HG03280 (cell line): ENCODE measurements around the gene DCBLD1.

Source experiments
- ATAC-seq: cut with Tn5 transposase; IDR thresholded peaks from one replicate; pipeline ENCODE4 v1.9.1; 2021; ENCODE audit warnings: mild to moderate bottlenecking, moderate library complexity; ENCODE audit not compliant: unreplicated experiment

Gene DCBLD1

GRCh38 chr6:117469791-117470190, 12.7 kb upstream of the DCBLD1 start:
- ATAC-seq = no peak

GRCh38 chr6:117472667-117473066, 9.8 kb upstream of the DCBLD1 start:
- ATAC-seq = no peak

GRCh38 chr6:117473401-117473800, 9.1 kb upstream of the DCBLD1 start:
- ATAC-seq = no peak

- peak; percentile 56 for ATAC-seq
Measured at GRCh38 chr6:117477988-117478852, 4.3 kb upstream of the DCBLD1 start.

- no peak for ATAC-seq
Measured at GRCh38 chr6:117478853-117479231, 3.6 kb upstream of the DCBLD1 start.

- ATAC-seq = no peak
Measured at GRCh38 chr6:117480651-117481050, 1.8 kb upstream of the DCBLD1 start.

GRCh38 chr6:117481278-117481925, 1.1 kb upstream of the DCBLD1 start:
- ATAC-seq = no peak

- ATAC-seq = no peak
Measured at GRCh38 chr6:117481926-117482239, 591 bp upstream of the DCBLD1 start.

- no peak for ATAC-seq
Measured at GRCh38 chr6:117483004-117483644, 650 bp downstream of the DCBLD1 start.

GRCh38 chr6:117483645-117484016, 1.2 kb downstream of the DCBLD1 start:
- no peak for ATAC-seq

- ATAC-seq = no peak
Measured at GRCh38 chr6:117484052-117484646, 1.7 kb downstream of the DCBLD1 start.

GRCh38 chr6:117485433-117485832, 3.0 kb downstream of the DCBLD1 start:
- no peak for ATAC-seq

GRCh38 chr6:117487821-117488220, 5.3 kb downstream of the DCBLD1 start:
- no peak for ATAC-seq

GRCh38 chr6:117489003-117489402, 6.5 kb downstream of the DCBLD1 start:
- ATAC-seq = no peak

GRCh38 chr6:117491916-117492315, 9.4 kb downstream of the DCBLD1 start:
- no peak for ATAC-seq

- ATAC-seq = no peak
Measured at GRCh38 chr6:117493470-117493869, 11.0 kb downstream of the DCBLD1 start.

GRCh38 chr6:117494283-117494682, 11.8 kb downstream of the DCBLD1 start:
- ATAC-seq = no peak

GRCh38 chr6:117494694-117495318, 12.3 kb downstream of the DCBLD1 start:
- ATAC-seq = no peak

- ATAC-seq = no peak
Measured at GRCh38 chr6:117495425-117495824, 13.0 kb downstream of the DCBLD1 start.

GRCh38 chr6:117495869-117496268, 13.4 kb downstream of the DCBLD1 start:
- ATAC-seq = no peak

- peak; percentile 43 for ATAC-seq
Measured at GRCh38 chr6:117496383-117496990, 14.0 kb downstream of the DCBLD1 start.
